ENCODE results near the gene SHISA3. TPM values are rescaled to one million over a fixed set of nuclear protein-coding genes. Genes with fewer than 3 reads are reported as not detected.

The SHISA3 gene
- under 1 TPM in 1 of 2 donors, not detected in 1; 0.36 TPM for total RNA-seq

DNA sequence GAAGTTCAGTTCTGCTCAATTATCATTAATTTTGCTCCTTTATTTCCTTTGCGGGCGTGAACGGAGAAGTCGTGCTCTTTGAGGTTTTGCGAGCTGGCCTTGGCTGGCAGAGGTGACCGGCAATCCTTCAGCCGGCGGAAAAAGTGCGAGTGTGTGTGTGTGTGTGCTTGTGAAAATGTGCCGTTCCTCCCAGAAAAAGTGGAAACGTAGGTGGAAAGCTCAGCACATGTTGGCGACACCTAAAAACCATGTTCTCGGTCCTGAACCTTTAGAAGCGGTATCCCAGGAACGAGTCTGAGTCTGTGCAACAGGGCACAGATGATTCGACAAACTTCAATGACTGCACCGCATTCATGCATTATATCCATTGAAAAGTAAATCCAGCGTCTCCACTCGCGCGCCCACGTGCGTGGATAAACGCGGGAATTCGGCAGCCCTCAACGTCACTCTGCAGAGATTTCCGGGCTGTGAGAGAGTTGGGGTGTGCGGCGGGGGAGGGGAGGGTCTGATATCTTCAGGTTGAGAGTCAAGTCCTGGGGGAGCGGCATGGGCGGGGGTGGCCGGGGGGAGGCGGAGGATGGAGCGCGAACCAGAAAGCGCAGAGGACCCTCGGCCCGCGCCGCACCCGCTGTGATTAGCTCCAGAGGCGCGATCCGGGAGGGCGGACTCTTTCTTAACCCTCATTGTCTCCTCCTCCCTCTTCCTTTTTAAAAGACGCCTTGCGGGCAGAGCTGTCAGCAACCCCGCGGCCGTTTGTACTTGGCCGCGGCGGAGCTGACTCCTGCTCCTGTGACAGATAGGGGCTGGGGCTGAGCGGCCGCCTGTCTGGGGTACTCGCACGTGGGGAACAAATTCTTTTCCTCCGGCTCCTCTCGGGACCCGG lies at the start of gene SHISA3:
SHISA3 (plus strand) TSS at position 737 of the 883 bp plus-strand sequence. CDS start 569 bp downstream, outside the sequence.
- H3K27ac ChIP-seq = no peak within 1 kb of the TSS
- H3K27me3 ChIP-seq (replicated peaks; ENCODE audit: insufficient read depth) = peaks cover 15% of the 10 kb centered on the region
- DNase-seq (ENCODE audit: low spot score) = no peak
- TF ChIP-seq, protein P1, sequence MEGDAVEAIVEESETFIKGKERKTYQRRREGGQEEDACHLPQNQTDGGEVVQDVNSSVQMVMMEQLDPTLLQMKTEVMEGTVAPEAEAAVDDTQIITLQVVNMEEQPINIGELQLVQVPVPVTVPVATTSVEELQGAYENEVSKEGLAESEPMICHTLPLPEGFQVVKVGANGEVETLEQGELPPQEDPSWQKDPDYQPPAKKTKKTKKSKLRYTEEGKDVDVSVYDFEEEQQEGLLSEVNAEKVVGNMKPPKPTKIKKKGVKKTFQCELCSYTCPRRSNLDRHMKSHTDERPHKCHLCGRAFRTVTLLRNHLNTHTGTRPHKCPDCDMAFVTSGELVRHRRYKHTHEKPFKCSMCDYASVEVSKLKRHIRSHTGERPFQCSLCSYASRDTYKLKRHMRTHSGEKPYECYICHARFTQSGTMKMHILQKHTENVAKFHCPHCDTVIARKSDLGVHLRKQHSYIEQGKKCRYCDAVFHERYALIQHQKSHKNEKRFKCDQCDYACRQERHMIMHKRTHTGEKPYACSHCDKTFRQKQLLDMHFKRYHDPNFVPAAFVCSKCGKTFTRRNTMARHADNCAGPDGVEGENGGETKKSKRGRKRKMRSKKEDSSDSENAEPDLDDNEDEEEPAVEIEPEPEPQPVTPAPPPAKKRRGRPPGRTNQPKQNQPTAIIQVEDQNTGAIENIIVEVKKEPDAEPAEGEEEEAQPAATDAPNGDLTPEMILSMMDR (IDR thresholded peaks at IDR 0.05) = no peak
- no peak for TF ChIP-seq POLR2A (IDR thresholded peaks at IDR 0.05)
- no peak for TF ChIP-seq POLR2AphosphoS5 (IDR thresholded peaks at IDR 0.05)
- WGBS = 5% methylated on average over 61 of the region's 61 CpGs
- peaks cover 5% of the 10 kb centered on the region for H3K4me1 ChIP-seq (replicated peaks)
- H3K9me3 ChIP-seq = no peaks in the 10 kb centered on the region
- H3K4me3 ChIP-seq = peak within 1 kb of the TSS; percentile 20 to 27
- intact Hi-C loops (cut with DNase I) = no loop called here
- H3K36me3 ChIP-seq = no peaks in the 10 kb centered on the region

DNA sequence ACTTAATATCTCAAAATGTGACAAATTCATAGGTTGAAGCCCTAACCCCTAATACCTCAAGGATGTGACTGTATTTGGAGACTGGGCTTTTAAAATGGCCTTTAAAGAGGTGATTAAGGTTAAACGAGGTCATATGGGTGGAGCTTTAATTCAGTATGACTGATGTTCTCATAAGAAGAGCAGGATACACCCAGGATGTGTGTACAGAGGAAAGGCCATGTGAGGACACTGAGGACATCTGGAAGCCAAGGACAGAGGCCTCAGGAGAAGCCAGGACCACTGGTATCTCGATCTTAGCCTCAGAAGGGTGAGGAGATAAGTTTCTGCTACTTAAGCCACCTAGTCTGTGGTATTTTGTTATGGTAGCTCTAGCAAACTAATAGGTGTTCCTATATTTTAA lies 49.0 kb upstream of the SHISA3 start:
- intact Hi-C loops (cut with DNase I) = no loop called here
- no peaks in the 10 kb centered on the region for H3K27me3 ChIP-seq (replicated peaks; ENCODE audit: insufficient read depth)
- no peak for DNase-seq (ENCODE audit: low spot score)
- H3K4me3 ChIP-seq = no peak overlapping the region
- H3K36me3 ChIP-seq = no peaks in the 10 kb centered on the region
- H3K9me3 ChIP-seq = no peaks in the 10 kb centered on the region
- TF ChIP-seq POLR2AphosphoS5 (IDR thresholded peaks at IDR 0.05) (no peak), POLR2A (IDR thresholded peaks at IDR 0.05) (no peak)
- TF ChIP-seq, protein P1 (IDR thresholded peaks at IDR 0.05) = no peak
- H3K4me1 ChIP-seq (replicated peaks) = no peaks in the 10 kb centered on the region
- H3K27ac ChIP-seq = no peak overlapping the region
- WGBS = 87% methylated on average over 2 of the region's 2 CpGs

DNA sequence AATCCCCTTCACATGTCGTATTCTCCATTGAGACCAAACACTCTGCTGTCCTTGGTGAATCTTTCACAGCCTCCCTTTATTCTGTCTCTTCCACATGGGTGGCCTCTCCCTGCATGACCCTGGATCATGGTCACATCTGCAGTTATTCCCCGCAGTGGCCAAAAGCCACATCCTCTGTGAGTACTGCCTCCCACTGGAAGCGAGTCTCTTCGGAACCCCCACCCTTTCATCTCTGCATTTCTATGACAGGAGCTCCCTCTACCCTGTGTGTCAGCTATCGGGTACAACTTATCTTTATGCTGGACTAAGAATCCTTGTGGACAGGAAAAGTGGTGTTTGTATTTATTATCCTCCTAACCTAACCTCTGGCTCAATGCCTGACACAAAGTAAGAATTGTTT lies 48.6 kb upstream of the SHISA3 start:
- no peaks in the 10 kb centered on the region for H3K9me3 ChIP-seq
- TF ChIP-seq POLR2A (IDR thresholded peaks at IDR 0.05) = no peak
- no peak for TF ChIP-seq POLR2AphosphoS5 (IDR thresholded peaks at IDR 0.05)
- TF ChIP-seq, protein P1 (IDR thresholded peaks at IDR 0.05) = no peak
- intact Hi-C loops (cut with DNase I) = no loop called here

DNA sequence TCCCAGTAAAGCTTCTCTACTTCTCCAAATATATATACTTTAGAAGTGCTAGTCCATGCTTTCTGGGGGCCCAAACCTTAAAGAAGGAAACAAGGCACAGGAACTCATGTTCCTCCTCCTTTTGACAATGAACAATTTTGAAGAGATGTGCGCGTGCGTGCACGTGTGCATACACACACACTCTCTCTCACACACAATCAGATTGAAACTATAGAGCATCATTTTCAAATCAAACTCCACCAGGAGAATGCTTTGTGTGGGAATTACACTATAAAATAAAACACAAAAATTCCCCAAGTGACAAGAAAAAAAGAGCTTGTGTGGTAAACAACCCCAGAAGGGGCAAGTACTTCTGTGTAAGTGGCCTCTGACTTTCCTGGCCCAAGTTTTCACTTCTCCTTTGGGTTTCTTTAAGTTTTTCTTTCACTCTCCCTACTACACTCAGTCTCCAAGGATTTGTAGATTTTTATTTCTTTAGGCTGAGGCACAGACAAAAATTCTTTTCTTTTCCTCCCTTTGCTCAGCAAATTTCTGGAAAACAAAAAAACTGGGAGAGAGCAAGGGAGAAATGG lies 46.6 kb upstream of the SHISA3 start:
- Histone ChIP-seq H3K27ac (no peak overlapping the region), H3K4me1 (replicated peaks) (no peaks in the 10 kb centered on the region), H3K9me3 (no peaks in the 10 kb centered on the region), H3K4me3 (no peak overlapping the region), H3K27me3 (replicated peaks; ENCODE audit: insufficient read depth) (no peaks in the 10 kb centered on the region), H3K36me3 (no peaks in the 10 kb centered on the region)
- TF ChIP-seq, protein P1 (IDR thresholded peaks at IDR 0.05) = no peak
- TF ChIP-seq POLR2A (IDR thresholded peaks at IDR 0.05) = no peak
- TF ChIP-seq POLR2AphosphoS5 (IDR thresholded peaks at IDR 0.05) = no peak
- WGBS = 94% methylated on average over 4 of the region's 4 CpGs
- no peak for DNase-seq (ENCODE audit: low spot score)
- intact Hi-C loops (cut with DNase I) = no loop called here

More for the DNA sequence above, 48.6 kb upstream of the SHISA3 start:
- H3K4me1 ChIP-seq (replicated peaks) = no peaks in the 10 kb centered on the region
- no peaks in the 10 kb centered on the region for H3K27me3 ChIP-seq (replicated peaks; ENCODE audit: insufficient read depth)
- 84% methylated on average over 5 of the region's 5 CpGs for WGBS
- no peak overlapping the region for H3K27ac ChIP-seq
- DNase-seq (ENCODE audit: low spot score) = no peak
- no peaks in the 10 kb centered on the region for H3K36me3 ChIP-seq
- H3K4me3 ChIP-seq = no peak overlapping the region

Measured in prostate gland (tissue), 2 donors.